ENCODE data around the gene EVL. TPM values are rescaled to one million over a fixed set of nuclear protein-coding genes. Genes with fewer than 3 reads are reported as not detected.

Gene EVL
- total RNA-seq, 1 donor = 14.4 TPM

- H3K4me3 ChIP-seq (ENCODE audit: low read depth, low read length) = no peak overlapping the region
- TF ChIP-seq CTCF (IDR thresholded peaks at IDR 0.05; ENCODE audit: insufficient read depth, low read length) = no peak
- DNase-seq (ENCODE audit: low read depth) = no peak
Observed at GRCh38 chr14:100147181-100147631, 82.0 kb downstream of the EVL start.

GRCh38 chr14:100147691-100148464 lies 82.7 kb downstream of the EVL start:
- TF ChIP-seq CTCF (IDR thresholded peaks at IDR 0.05; ENCODE audit: insufficient read depth, low read length) = no peak
- H3K4me3 ChIP-seq (ENCODE audit: low read depth, low read length) = no peak overlapping the region
- DNase-seq (ENCODE audit: low read depth) = no peak

GRCh38 chr14:100148837-100149731 lies 83.9 kb downstream of the EVL start:
- no peak for TF ChIP-seq CTCF (IDR thresholded peaks at IDR 0.05; ENCODE audit: insufficient read depth, low read length)
- DNase-seq (ENCODE audit: low read depth) = no peak
- H3K4me3 ChIP-seq (ENCODE audit: low read depth, low read length) = no peak overlapping the region

DNA sequence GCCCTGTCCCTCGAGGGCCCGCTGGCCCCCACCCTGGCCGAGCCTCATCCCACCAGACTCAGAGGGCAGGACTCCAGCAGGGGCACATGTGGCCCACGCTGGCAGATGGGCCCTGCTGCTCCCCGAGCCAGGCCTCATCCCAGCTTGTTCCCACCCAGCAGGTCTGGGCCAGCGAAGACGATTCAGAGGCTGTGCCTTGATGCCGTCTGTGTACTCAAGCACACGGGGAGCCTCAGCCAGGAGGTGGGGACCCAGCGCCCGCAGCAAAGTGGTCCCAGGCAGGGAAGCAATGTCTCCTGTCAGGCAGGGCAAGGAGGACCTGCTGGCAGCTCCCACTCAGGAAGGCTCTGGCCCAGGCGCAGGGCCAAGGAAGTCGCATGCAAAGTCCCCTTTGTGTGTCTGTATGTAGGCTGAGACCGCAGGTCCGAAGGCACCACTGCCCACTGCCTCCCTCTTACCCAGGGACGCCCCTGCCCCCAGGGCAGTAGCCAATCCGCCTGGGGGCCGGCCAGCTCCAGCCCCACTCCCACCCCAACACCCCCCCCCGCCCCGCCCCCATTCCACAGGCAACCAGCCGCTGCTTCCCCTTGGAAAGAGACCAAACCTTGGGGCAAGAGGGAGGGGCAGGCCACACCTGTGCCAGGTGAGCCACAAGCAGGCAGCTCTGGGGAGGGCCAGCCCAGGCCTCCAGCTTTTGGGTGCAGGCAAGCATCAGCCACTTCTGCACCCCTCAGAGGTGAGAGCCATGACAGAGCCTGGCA lies 84.8 kb downstream of the EVL start:
- no peak for TF ChIP-seq CTCF (IDR thresholded peaks at IDR 0.05; ENCODE audit: insufficient read depth, low read length)
- no peak for DNase-seq (ENCODE audit: low read depth)
- no peak overlapping the region for H3K4me3 ChIP-seq (ENCODE audit: low read depth, low read length)

GRCh38 chr14:100150932-100151587 lies 85.8 kb downstream of the EVL start:
- no peak for TF ChIP-seq CTCF (IDR thresholded peaks at IDR 0.05; ENCODE audit: insufficient read depth, low read length)
- no peak overlapping the region for H3K4me3 ChIP-seq (ENCODE audit: low read depth, low read length)
- no peak for DNase-seq (ENCODE audit: low read depth)

DNA sequence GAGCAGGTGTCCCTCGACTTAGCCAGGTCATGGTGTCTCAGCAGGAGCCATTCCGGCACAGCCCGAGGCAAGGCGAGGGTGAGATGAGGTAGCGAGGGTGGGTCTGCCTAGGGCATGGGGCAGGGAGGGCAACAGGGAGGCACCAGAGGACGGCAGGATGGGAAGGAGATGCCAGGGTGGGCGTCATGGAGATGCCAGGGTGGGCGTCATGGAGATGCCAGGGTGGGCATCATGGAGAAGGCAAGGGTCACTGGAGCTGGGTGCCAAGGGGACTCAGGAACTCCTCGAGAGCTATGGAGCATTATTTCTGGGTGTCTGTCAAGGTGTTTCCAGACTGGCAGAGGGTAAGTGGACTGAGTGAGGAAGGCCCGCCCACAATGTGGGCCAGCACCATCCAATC lies 86.9 kb downstream of the EVL start:
- TF ChIP-seq CTCF (IDR thresholded peaks at IDR 0.05; ENCODE audit: insufficient read depth, low read length) = no peak
- no peak for DNase-seq (ENCODE audit: low read depth)

More for the DNA sequence above, 86.9 kb downstream of the EVL start:
- no peak overlapping the region for H3K4me3 ChIP-seq (ENCODE audit: low read depth, low read length)
